H1 (cell line): ENCODE data around the gene CNTROB.

Experiments used
- ATF2 ChIP-seq: IDR thresholded peaks from 2 replicates; pipeline ENCODE4 v1.6.1; 2012; ENCODE audit warnings: low read length, inconsistent platforms
- CBX5 ChIP-seq: fragments of 300-800, 300-1000 bp; sonication (generic); IDR thresholded peaks from 2 replicates; pipeline ENCODE4 v1.7.1; 2016; ENCODE audit warnings: antibody characterized with exemption, low read length, low read depth
- CTCF ChIP-seq, 3 experiments: IDR thresholded peaks; 1 replicate in 2 of 3; 2 replicates in 1 of 3; pipeline versions ENCODE4 v1.5.1 to v1.6.1; 2011; ENCODE audit warnings: low read length in 3 of 3, mild to moderate bottlenecking in 3 of 3, inconsistent platforms in 2 of 3, low read depth in 1 of 3, moderate library complexity in 1 of 3; ENCODE audit not compliant: insufficient read depth in 1 of 3; ENCODE audit errors: control extremely low read depth in 1 of 3
- GTF2F1 ChIP-seq: IDR thresholded peaks from 2 replicates; pipeline ENCODE4 v1.6.1; 2012; ENCODE audit warnings: low read depth, low read length, improper control_type of control experiment, borderline replicate concordance
- POLR2AphosphoS5 ChIP-seq: IDR thresholded peaks from 2 replicates; pipeline ENCODE4 v1.6.1; 2011; ENCODE audit warnings: low read depth, low read length
- TAF1 ChIP-seq: IDR thresholded peaks from 2 replicates; pipeline ENCODE4 v1.6.1; 2011; ENCODE audit warnings: mild to moderate bottlenecking, low read depth, low read length

GRCh38 chr17:7894226-7894625, 37.8 kb upstream of the CNTROB start:
- TF ChIP-seq CTCF (IDR thresholded peaks at IDR 0.05; ENCODE audit: control extremely low read depth in 1 of 3, insufficient read depth in 1 of 3, low read depth in 1 of 3, low read length in 3 of 3): no peak
- no peak for TF ChIP-seq CBX5
- no peak for TF ChIP-seq POLR2AphosphoS5
- no peak for TF ChIP-seq ATF2
- TF ChIP-seq TAF1: no peak
- TF ChIP-seq GTF2F1: no peak
